ENCODE data around the gene ARID1B.

DNA sequence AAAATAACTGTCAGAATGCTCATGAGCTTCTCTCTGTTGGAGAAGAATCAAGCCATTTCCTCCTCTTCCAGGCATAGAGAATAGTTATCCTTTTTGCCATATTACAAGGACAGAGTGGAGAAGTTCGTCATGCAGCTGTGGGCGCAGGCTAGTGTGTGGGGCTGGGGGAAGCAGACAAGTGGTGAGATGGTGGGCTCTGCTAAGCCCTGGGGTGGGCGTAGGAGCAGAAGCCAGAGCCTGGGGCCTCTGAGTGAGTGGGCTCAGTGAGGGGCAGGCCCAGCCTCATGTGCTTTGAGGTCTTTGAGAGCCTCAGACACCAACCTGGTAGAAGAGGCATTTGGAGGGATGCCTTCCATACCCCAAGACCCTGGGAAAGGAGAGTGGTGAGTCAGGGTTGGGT is 19.4 kb downstream of the ARID1B start:
- TF ChIP-seq CTCF (IDR thresholded peaks at IDR 0.05; ENCODE audit: insufficient read depth, low read depth, low read length): no peak
- no peak for TF ChIP-seq EZH2 (IDR thresholded peaks at IDR 0.05; ENCODE audit: insufficient read depth, low read length)

Measured in astrocyte (in vitro differentiated cells and primary cell).